Fibroblast of upper back skin (primary cell): ENCODE measurements around the gene FREM1.
A peak's percentile ranks its signal among the peaks of the same experiment; 100 is the strongest.

Experiments used
- DNase-seq: peaks from one replicate; pipeline ENCODE4 v3.0.0-alpha.2; 2013

The FREM1 gene

DNA sequence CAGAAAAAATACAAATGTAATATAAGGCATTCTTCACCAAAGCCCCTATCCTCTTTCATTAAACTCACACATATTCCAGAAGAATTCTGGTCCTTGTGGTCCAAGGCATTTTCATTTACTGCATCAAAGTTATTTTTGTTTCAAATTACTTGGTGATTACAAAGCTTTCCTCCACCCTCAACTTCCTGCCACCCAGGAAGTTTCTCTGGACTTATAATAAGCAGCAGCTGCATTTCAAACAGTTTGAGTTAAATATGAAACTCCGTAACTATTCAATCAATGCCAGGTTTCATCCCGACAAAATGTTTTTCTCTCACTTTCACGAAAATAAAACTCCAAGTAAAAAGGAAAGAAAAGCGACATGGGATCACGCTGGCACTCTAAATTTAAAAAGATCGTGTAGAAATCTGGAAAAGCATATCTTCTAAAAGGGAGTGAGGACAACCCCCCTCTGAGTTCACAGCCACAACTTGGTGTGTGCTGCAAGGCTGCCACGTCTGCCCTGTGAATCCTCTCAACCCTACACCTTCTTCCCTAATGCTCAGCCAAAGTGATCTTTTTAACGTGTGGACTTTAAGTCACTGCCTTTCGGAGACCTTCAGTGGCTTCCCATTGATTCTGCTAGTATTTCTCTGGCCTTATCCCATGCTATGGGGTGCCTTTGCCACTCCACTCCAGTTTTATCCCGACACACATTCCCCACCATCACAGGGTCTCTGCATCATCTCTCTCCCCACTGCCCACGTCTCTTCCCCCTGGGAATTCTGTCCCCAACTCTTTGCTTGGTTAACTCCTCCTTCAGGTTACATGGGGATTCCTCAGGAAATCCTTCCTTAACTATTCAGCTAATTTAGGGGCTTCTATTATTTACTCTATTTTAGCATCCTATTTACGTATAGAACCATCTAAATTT lies 96.6 kb downstream of the FREM1 start:
- DNase-seq = peak; percentile 51

- peak; percentile 3 for DNase-seq
Measured at GRCh38 chr9:14812806-14813205, 97.4 kb downstream of the FREM1 start.

DNA sequence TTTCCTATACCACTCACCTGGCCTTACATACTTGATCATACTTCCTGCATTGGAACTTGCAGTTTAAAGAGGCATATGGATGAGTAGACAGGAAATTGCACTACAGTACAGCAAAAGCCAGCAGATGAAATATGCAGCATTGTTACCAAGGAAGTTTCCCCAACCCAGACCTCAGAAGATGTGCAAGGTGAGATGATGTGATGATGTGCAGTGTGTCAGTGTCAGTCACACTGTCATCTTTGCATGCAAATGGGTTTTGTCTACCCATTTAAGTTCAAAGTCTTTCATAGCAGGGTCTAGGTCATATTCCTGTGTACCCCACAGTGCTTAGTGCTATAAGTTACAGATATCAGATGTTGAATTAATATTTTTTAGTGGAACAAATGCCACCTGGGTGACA lies 98.4 kb downstream of the FREM1 start:
- DNase-seq = no peak

DNA sequence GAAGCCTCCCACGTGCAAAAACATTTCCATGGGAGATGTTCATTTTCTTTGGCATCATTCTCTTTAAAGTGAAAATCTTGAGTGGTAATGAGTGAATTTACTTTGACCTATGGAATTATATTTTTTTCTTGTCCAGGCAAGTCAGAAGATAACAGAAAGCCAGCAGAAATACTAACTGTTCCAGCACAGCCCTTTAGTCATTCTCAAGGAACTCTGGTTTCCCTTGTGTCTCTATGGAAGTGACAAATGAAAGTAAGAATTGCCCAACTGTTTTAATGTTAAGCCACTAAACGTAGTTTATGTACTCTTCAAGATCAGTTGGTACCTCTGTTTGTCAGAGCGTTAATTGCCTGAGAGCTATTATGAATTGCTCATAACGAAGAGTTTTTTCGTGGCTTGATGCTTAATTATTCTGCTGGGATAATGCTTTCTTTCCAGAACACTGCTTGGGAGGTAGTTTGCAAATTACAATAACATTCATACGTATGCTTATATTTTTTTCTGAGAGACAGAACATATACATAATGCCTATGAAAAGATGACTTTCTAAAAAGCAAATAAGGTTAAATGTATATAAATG lies 103.2 kb downstream of the FREM1 start:
- DNase-seq = no peak

DNA sequence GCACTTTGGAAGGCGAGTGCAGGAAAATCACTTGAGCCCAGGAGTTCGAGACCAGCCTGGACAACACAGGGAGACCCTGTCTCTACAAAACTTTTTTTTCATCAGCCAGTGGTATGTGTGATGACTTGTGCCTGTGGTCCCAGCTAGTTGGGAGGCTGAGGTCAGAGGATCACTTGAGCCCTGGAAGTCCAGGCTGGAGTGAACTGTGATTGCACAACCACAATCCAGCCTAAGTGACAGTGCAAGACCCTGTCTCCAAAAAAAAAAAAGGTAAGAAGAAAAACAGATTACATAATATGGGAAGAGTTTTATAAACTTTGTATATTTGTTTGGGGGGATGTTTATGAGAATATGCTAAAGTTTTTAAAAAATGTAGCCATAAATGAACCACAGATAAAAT lies 111.2 kb downstream of the FREM1 start:
- DNase-seq = no peak

GRCh38 chr9:14797435-14797834 lies 112.8 kb downstream of the FREM1 start:
- DNase-seq = peak; percentile 51

DNA sequence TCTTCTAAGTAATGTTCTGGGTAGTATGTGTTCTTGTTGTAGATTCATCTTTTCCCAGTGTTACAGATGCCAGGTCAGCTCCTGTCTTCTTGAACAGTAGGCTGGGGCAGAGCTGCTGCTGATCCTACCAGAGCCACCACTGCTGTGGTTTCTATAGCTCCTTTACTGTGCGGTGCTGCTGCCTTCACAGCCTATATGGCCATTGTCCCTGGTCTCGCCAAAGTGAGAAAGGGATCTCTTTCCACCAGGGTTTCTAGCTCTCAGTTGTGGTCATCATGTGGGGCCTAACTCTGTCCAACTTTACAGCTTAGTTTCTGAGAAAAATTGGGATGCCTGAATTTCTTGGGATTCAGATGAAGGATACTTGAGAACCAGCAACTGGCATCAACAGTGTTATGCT lies 116.8 kb downstream of the FREM1 start:
- no peak for DNase-seq

GRCh38 chr9:14790628-14791027 lies 119.6 kb downstream of the FREM1 start:
- no peak for DNase-seq

GRCh38 chr9:14788846-14789245 lies 121.4 kb downstream of the FREM1 start:
- DNase-seq = no peak

DNA sequence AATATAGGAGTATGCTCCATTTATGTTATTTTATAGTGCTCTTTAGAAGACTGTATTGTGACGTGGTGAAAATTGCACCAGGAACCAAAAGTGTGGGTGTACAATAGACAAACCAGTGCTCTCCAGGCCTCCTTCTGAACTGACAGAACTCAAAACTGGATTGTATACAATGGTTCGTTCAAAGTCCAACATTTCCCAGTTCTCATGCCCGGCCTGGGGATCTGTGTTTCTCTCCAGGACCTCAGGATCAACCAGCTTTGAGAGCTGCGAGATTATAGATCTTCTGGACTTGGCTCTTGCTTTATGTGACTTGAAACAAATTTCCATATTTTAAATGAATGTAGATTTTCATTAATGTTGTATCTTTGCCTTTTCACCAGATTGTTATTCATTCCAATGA lies 126.9 kb downstream of the FREM1 start:
- DNase-seq = no peak

GRCh38 chr9:14782286-14783051 lies 127.8 kb downstream of the FREM1 start:
- DNase-seq = no peak

- DNase-seq = no peak
Measured at GRCh38 chr9:14780693-14781092, 129.5 kb downstream of the FREM1 start.

DNA sequence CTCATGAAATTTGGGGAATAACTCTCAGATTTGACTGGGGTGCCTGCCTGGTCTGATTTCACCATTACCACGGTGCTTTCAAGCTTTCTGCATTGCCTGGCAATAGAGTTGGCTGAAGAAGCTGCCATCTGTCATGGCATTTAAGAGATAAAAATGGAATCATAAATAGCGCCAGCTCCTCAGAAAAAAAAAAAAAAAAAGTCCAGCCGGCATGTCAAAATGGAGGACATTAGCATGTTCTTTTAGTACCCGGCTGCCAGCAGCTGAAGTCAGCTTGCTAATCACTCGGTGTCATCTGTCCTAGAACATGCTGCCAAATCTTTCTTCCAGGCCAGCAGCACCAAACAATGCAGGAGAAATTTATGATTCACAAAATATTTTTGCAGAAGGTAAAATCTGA lies 130.0 kb downstream of the FREM1 start:
- DNase-seq = no peak

DNA sequence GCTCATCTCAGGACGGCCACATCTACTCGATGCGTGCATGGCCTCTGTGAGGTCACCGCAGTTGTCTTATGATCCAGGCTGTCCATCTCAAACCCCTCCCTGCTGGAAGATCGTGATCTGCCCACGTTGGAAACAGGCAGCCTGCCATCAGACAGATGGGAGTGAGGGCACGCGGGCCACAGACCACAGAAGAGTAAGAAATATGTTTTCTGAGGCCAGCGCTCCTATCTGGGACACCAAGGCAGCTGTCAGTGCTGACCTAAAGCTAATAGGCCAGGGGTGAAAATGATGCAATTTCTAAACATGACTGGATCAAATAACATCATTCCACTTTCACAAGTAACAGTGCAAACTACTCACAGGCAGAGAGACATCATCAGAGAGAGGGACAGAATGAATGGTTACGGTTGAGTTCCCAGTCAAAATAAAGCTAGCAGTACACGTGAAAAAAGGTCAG lies 130.6 kb downstream of the FREM1 start:
- peak; percentile 3 for DNase-seq

GRCh38 chr9:14778565-14778964 lies 131.7 kb downstream of the FREM1 start:
- no peak for DNase-seq

GRCh38 chr9:14775917-14776316 lies 134.3 kb downstream of the FREM1 start:
- no peak for DNase-seq

DNA sequence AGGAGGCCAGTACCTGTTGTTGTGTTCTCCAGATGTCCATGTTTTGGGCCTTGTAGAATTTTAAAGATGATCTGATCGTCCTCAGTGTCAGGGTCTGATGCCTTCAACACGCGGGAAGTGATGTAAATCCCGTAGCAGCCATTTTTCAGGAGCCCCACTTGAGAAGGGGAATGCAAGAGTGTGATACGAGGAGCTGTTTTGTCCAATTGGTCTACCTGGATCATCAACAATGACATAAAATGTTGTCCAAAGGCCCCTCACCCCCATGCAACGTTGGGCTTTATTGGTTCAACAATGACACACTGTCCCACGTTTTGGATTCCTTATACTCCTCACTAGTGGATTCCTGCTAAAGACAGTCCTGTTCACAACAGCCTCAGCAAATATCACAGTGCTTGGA lies 139.6 kb downstream of the FREM1 start:
- no peak for DNase-seq

DNA sequence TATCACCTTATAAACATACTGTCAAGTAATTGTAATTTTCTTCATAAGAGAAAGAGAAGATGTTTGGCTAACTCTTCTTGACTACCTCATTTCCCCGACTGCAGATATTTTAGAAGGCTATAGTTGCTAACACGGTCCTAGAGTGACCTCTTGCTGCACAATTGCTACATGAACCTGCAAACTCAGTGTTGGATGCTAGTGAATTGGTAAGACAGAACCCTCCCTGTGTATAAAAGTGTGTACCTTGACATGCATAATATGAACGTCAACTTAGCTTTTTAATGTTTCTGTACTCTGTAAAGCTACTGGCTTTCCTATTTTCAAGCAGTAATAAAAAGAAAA lies 141.0 kb downstream of the FREM1 start:
- DNase-seq = peak; percentile 29

- DNase-seq = peak; percentile 66
Measured at GRCh38 chr9:14768405-14769229, 141.6 kb downstream of the FREM1 start.

GRCh38 chr9:14766299-14766698 lies 143.9 kb downstream of the FREM1 start:
- peak; percentile 72 for DNase-seq

DNA sequence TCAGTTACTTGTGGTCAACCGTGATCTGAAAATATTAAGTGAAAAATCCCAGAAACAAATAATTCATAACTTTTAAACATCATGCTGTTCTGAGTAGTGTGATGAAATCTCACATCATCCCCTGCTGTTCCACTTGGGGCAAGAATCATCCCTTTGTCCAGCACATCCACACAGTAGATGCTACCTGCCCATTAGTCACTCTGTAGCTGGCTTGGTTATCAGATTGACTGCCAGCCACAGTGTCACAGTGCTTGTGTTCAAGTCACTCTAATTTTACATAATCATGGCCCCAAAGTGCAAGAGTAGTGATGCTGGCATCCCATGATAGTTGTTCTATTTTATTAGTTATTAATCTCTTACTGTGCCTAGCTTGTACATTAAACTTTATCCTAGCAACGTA lies 148.6 kb downstream of the FREM1 start:
- DNase-seq = no peak

DNA sequence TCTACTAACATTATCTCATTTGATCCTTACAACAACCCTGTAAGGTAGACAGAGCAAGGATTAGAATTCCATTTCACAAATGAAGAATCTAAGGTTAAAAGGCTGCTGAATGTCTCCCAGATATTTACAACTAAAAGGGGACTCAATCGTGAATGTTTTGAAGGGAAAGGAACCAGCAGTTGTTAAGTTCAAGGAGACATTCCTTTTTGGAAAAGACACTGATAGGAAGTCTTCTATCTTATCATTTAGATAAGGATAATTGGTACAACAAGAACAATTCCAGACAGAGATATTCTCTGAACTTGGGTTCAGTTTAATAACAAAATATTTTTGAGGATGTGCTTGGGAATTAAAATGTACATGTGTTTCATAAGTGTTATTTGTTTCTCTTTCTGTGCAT lies 150.2 kb downstream of the FREM1 start:
- no peak for DNase-seq

DNA sequence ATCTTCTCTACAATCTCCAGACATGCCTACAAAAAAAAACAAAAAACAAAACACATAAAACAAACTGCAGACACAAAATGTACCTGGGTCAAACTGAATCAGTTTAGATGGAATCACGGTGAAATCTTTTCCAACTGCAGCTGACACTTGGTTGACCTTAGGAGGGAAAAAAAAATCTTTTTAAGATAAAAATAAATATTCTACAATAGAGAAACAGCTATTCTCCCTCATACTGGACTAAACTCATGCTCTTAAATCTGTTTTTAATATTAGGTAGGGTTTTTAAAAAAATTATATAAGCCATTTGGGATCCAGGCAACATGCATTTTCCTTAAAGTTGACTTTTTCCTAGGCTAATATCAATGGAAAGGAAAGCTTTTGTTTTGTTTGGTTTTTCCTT lies 153.9 kb downstream of the FREM1 start:
- DNase-seq = no peak
